SU-DHL-6 (cell line): ENCODE data around the gene LTC4S.

Source experiments
- EZH2phosphoT487 ChIP-seq: fragments of 200-600 bp; sonication (generic), shearing (Covaris generic); conservative IDR thresholded peaks from 2 replicates; pipeline ENCODE4 v1.6.1; 2018; ENCODE audit warnings: mild to moderate bottlenecking, antibody characterized with exemption, low read length, moderate library complexity, mixed read lengths
- TF ChIP-seq, protein P1 (sequence below): fragments of 200-600 bp; sonication (generic); IDR thresholded peaks from one replicate; pipeline ENCODE4 v1.5.1; 2017; ENCODE audit warnings: antibody characterized with exemption, mild to moderate bottlenecking, low read length, moderate library complexity; ENCODE audit not compliant: insufficient read depth, poor library complexity, severe bottlenecking

DNA sequence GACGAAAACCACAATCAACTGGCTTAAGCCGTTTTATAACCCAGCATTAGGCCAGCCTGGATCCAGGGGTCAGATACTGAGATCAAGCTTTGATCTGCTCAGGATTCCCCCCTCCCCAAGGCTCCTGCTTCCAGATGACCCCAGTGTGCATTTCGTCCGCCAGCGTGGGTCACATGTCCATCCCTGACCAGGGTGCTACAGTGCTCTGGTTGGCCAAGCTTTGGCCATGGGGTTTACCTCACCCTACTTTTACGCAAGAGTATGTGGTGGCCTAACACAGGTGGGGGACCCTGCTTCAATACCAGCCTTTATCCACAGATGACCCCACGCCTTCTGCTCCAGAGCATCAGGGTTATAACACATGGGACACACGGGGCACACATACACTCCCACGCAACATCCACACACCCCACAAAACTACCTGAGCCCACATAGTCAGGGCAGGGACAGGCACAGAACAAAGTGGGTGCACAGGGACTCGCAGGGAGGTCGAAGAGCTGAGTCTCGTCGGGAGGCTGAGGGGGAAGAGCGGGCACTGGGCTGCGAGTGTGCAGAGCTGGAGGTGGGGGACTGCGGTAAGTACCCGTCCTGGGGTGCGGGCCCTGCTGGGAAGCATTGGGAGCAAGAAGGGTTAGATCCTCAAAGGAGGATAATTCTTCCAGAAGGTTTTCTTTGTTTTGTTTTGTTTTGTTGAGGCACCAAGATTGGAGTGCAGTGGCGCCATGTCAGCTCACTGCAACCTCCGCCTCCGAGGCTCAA is 21.9 kb downstream of the LTC4S start:
- TF ChIP-seq, protein P1, sequence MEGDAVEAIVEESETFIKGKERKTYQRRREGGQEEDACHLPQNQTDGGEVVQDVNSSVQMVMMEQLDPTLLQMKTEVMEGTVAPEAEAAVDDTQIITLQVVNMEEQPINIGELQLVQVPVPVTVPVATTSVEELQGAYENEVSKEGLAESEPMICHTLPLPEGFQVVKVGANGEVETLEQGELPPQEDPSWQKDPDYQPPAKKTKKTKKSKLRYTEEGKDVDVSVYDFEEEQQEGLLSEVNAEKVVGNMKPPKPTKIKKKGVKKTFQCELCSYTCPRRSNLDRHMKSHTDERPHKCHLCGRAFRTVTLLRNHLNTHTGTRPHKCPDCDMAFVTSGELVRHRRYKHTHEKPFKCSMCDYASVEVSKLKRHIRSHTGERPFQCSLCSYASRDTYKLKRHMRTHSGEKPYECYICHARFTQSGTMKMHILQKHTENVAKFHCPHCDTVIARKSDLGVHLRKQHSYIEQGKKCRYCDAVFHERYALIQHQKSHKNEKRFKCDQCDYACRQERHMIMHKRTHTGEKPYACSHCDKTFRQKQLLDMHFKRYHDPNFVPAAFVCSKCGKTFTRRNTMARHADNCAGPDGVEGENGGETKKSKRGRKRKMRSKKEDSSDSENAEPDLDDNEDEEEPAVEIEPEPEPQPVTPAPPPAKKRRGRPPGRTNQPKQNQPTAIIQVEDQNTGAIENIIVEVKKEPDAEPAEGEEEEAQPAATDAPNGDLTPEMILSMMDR, result no peak
- TF ChIP-seq EZH2phosphoT487, result no peak
